GM12875 (cell line): ENCODE data around the gene SYF2.

Experiments used
- H3K4me3 ChIP-seq: one replicate; pipeline ENCODE4 v1.5.1; 2011; ENCODE audit warnings: low read depth, low read length, control low read depth
- CTCF ChIP-seq: IDR thresholded peaks from 2 replicates; pipeline ENCODE4 v1.5.1; 2011; ENCODE audit warnings: low read depth, mild to moderate bottlenecking, control low read depth, inconsistent platforms, low read length, moderate library complexity, borderline replicate concordance; ENCODE audit not compliant: insufficient read depth

SYF2 gene

DNA sequence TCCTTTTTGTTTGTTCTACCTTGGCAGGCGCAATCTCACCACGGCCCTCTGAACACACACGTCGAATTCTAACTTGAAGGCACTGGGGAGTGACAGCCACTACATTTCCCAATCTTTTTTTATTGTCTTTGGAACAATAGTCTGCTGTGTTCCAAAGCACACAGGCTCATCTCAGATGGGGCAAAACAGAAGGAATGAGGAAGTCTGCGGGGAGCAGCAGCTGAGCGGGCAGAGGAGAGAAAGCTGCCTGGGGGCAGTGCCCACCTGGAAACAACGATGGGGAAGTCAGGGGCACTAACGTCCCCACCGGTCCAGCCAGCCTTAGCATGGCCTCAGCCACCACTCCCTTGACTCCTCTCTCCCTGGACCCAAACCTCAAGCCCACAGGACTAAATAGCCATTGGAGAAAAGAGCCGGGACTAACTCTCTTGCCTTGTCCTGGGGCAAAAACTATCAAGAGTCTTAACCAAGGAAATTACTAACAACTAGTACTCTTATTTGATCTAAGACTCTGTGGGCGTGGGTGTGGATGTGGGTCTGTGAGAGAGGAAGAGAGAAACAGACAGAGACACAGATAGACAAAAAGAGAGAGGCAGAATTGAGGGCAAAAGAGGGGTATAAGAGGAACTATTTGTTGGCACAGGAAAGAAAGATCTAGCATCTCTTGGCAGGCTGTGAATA, 34.2 kb downstream of the SYF2 start:
- TF ChIP-seq CTCF: no peak
- H3K4me3 ChIP-seq: no peak overlapping the region

DNA sequence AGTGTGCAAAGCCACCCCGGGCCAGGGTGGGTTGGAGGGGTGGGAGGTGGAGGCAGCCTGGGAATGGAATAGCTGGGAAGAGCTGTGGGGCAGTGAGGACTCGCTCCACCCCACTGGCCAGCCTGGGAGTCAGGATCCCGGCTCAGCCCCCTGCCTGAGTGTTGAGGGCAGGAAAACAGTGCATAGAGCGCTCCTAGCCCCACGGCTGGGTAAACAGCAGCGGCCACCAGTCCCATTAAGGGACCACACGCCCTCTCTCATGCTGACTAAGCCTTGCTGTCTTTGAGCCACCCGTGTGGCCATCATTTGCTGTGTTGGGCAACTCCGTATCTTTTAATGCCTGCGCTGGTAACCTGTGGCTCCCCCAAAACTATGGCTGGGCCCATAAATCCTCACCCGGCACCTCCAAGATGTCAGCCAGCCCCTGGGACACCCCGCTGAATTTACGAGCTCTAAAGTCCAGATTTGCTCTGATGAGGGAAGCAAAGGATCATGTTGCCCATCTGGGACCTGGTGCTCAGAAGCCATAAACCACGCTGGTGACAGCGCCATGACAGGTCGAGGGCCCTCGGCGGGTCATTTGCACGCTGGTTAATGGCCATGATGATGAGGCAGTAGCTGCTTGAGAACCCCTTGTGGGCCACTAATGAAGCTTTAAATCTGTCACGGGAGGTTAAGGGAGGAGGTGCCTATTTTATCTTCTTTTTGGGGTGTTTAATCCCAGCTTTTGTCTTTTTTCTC, 34.9 kb downstream of the SYF2 start:
- no peak for TF ChIP-seq CTCF
- H3K4me3 ChIP-seq: no peak overlapping the region

GRCh38 chr1:25196830-25197229, 35.5 kb downstream of the SYF2 start:
- no peak for TF ChIP-seq CTCF
- H3K4me3 ChIP-seq: no peak overlapping the region

DNA sequence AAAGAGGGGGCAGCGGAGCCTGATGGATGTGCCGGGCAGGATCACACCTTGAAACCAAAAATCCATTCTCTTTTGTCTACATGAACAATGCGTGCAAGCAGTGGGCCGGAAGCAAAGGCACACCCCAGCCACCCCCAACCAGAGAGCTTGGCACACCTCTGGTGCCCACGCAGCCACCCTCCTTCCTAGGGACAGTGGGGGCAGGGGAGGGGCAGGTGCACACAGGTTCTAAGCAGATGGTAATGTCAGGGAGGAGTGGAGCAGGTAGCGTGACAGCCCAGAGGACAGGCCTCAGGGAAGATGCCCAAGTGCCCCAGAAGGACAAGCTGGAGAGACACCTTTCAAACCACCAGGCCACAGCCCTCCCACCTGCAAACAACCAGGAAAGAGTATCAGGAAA, 36.5 kb downstream of the SYF2 start:
- no peak overlapping the region for H3K4me3 ChIP-seq
- TF ChIP-seq CTCF: no peak

- H3K4me3 ChIP-seq: no peak overlapping the region
- TF ChIP-seq CTCF: no peak
Measured at GRCh38 chr1:25194572-25195020, 37.7 kb downstream of the SYF2 start.

GRCh38 chr1:25194054-25194453, 38.2 kb downstream of the SYF2 start:
- no peak overlapping the region for H3K4me3 ChIP-seq
- TF ChIP-seq CTCF: no peak

GRCh38 chr1:25193229-25193628, 39.1 kb downstream of the SYF2 start:
- no peak for TF ChIP-seq CTCF

More at GRCh38 chr1:25193229-25193628, 39.1 kb downstream of the SYF2 start:
- H3K4me3 ChIP-seq: no peak overlapping the region
